ENCODE measurements around the gene WWOX.

GRCh38 chr16:78348068-78348467, 248.6 kb downstream of the WWOX start:
- TF ChIP-seq, protein P1, sequence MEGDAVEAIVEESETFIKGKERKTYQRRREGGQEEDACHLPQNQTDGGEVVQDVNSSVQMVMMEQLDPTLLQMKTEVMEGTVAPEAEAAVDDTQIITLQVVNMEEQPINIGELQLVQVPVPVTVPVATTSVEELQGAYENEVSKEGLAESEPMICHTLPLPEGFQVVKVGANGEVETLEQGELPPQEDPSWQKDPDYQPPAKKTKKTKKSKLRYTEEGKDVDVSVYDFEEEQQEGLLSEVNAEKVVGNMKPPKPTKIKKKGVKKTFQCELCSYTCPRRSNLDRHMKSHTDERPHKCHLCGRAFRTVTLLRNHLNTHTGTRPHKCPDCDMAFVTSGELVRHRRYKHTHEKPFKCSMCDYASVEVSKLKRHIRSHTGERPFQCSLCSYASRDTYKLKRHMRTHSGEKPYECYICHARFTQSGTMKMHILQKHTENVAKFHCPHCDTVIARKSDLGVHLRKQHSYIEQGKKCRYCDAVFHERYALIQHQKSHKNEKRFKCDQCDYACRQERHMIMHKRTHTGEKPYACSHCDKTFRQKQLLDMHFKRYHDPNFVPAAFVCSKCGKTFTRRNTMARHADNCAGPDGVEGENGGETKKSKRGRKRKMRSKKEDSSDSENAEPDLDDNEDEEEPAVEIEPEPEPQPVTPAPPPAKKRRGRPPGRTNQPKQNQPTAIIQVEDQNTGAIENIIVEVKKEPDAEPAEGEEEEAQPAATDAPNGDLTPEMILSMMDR (IDR thresholded peaks at IDR 0.05): no peak
- TF ChIP-seq POLR2A (IDR thresholded peaks at IDR 0.05): no peak
